ENCODE measurements around the gene ROR2. TPM values are rescaled to one million over a fixed set of nuclear protein-coding genes. Genes with fewer than 3 reads are reported as not detected.

ROR2 gene
- total RNA-seq, 1 experiment from 2014 or later: 2.7 TPM

- no peaks in the 10 kb centered on the region for H3K36me3 Mint-ChIP-seq (ENCODE audit: insufficient read depth in 1 of 3, low read depth in 3 of 3)
- Histone ChIP-seq H3K4me2 (ENCODE audit: insufficient read depth, insufficient read length, low read length) (no peak overlapping the region), H2BK12ac (ENCODE audit: insufficient read length, low read depth, low read length) (no peak overlapping the region), H4K20me1 (ENCODE audit: control insufficient read depth, insufficient read depth, insufficient read length) (no peaks in the 10 kb centered on the region), H2AFZ (ENCODE audit: low read length) (no peak overlapping the region), H2BK120ac (ENCODE audit: low read depth, low read length, poor library complexity, severe bottlenecking) (no peak overlapping the region), H4K91ac (ENCODE audit: insufficient read length, low read depth, low read length) (no peak overlapping the region), H3K23me2 (ENCODE audit: insufficient read length, low read depth, low read length, poor library complexity, severe bottlenecking) (no peaks in the 10 kb centered on the region), H3K9me3 (ENCODE audit: control insufficient read depth, low read depth, low read length) (no peaks in the 10 kb centered on the region), H4K5ac (ENCODE audit: insufficient read length, low read depth, low read length) (no peak overlapping the region), H2BK15ac (ENCODE audit: low read depth, low read length) (no peak overlapping the region), H3K27me3 (ENCODE audit: insufficient read depth, low read length) (no peaks in the 10 kb centered on the region), H3K4me1 (ENCODE audit: insufficient read depth, low read length) (no peaks in the 10 kb centered on the region), H3K27ac (ENCODE audit: insufficient read length, low read depth, low read length) (no peak overlapping the region), H3K9ac (ENCODE audit: extremely low read depth, insufficient read length, low read length) (no peak overlapping the region), H3K18ac (ENCODE audit: insufficient read length, low read depth, low read length) (no peak overlapping the region), H3K79me2 (ENCODE audit: insufficient read depth, low read length) (no peaks in the 10 kb centered on the region), H3K14ac (ENCODE audit: insufficient read depth, low read length) (no peak overlapping the region), H2AK5ac (ENCODE audit: insufficient read length, low read length) (no peak overlapping the region), H2BK20ac (ENCODE audit: low read depth, low read length, poor library complexity, severe bottlenecking) (no peak overlapping the region), H4K8ac (replicated peaks; ENCODE audit: insufficient read length, low read depth, low read length) (no peak overlapping the region), H3K56ac (ENCODE audit: insufficient read length, low read depth, low read length) (no peak overlapping the region), H3T11ph (ENCODE audit: low read length) (no peak overlapping the region), H3K79me1 (ENCODE audit: insufficient read depth, low read depth, low read length, poor library complexity, severe bottlenecking) (no peaks in the 10 kb centered on the region), H3K4ac (ENCODE audit: low read depth, low read length) (no peak overlapping the region), H3K23ac (ENCODE audit: insufficient read length, low read depth, low read length) (no peak overlapping the region), H2BK5ac (ENCODE audit: insufficient read length, low read length) (no peak overlapping the region)
- H3K9me3 Mint-ChIP-seq: no peaks in the 10 kb centered on the region; a peak in 1 of 5 replicates
- H3K27me3 Mint-ChIP-seq (ENCODE audit: low read depth): peaks cover 5% of the 10 kb centered on the region
- TF ChIP-seq, protein P1, sequence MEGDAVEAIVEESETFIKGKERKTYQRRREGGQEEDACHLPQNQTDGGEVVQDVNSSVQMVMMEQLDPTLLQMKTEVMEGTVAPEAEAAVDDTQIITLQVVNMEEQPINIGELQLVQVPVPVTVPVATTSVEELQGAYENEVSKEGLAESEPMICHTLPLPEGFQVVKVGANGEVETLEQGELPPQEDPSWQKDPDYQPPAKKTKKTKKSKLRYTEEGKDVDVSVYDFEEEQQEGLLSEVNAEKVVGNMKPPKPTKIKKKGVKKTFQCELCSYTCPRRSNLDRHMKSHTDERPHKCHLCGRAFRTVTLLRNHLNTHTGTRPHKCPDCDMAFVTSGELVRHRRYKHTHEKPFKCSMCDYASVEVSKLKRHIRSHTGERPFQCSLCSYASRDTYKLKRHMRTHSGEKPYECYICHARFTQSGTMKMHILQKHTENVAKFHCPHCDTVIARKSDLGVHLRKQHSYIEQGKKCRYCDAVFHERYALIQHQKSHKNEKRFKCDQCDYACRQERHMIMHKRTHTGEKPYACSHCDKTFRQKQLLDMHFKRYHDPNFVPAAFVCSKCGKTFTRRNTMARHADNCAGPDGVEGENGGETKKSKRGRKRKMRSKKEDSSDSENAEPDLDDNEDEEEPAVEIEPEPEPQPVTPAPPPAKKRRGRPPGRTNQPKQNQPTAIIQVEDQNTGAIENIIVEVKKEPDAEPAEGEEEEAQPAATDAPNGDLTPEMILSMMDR (conservative IDR thresholded peaks at IDR 0.05): no peak
- no peak for DNase-seq
- H3K27ac Mint-ChIP-seq: no peak overlapping the region
- H3K4me3 Mint-ChIP-seq: no peak overlapping the region
- H3K4me1 Mint-ChIP-seq: no peaks in the 10 kb centered on the region
- WGBS (ENCODE audit: extremely low coverage, insufficient read length, low lambda C conversion rate): no CpG with 5 or more reads among the region's 12 CpGs
Measured at GRCh38 chr9:91992461-91993041, 42.5 kb upstream of the ROR2 start.
